Measurements from ENCODE around the gene PTPN6. TPM values are rescaled to one million over a fixed set of nuclear protein-coding genes. Genes with fewer than 3 reads are reported as not detected.
A peak's percentile ranks its signal among the peaks of the same experiment; 100 is the strongest.

The PTPN6 gene
- total and polyA plus RNA-seq, 9 of the 15 experiments (the other 6 are each of a cell fraction or from before 2014, with no cell fraction given): 1.5 to 5.1 (median 3.9) TPM

- TF ChIP-seq CHD7 (IDR thresholded peaks at IDR 0.05; ENCODE audit: low read depth, low read length) (no peak), HMGN3 (IDR thresholded peaks at IDR 0.05; ENCODE audit: borderline replicate concordance, extremely low read depth, insufficient read length, low read depth, low read length) (no peak), MEF2A (IDR thresholded peaks at IDR 0.05; ENCODE audit: control insufficient read depth, low read depth, low read length) (no peak), MTF1 (CRISPR knock-in tag; IDR thresholded peaks at IDR 0.05; ENCODE audit: borderline replicate concordance) (no peak), TSHZ1 (CRISPR knock-in tag; IDR thresholded peaks at IDR 0.05) (no peak), L3MBTL2 (IDR thresholded peaks at IDR 0.05) (peak; percentile 91), NR3C1 (CRISPR knock-in tag; IDR thresholded peaks at IDR 0.05) (no peak), ZNF583 (CRISPR knock-in tag; IDR thresholded peaks at IDR 0.05) (0 out of 2 replicates have a peak, but pooled peaks have one; percentile 68), ZNF655 (CRISPR knock-in tag; IDR thresholded peaks at IDR 0.05) (no peak), PHF21A (IDR thresholded peaks at IDR 0.05; ENCODE audit: borderline replicate concordance, low read depth) (no peak), NBN (IDR thresholded peaks at IDR 0.05; ENCODE audit: low read depth) (no peak), HSF4 (CRISPR knock-in tag; IDR thresholded peaks at IDR 0.05; ENCODE audit: borderline replicate concordance) (no peak)
Observed at GRCh38 chr12:6965026-6965661, 14.0 kb downstream of the PTPN6 start (continued).

Measured in K562 (cell line).